HEK293 (cell line): ENCODE data around the gene STK32C.

ENCODE experiments used
- CTCF ChIA-PET: fragments of 350-600 bp; formaldehyde crosslinking; extraction: SDS; loops from one replicate; lab custom pipeline; 2021; ENCODE audit warnings: antibody characterized with exemption; lab: Yijun Ruan, JAX
- POLR2A ChIA-PET: fragments of 300-600 bp; formaldehyde crosslinking; extraction: SDS; loops from one replicate; lab custom pipeline; 2020; ENCODE audit warnings: antibody characterized with exemption, inconsistent platforms; lab: Yijun Ruan, JAX
- H3K27ac ChIP-seq: fragments of 200-500 bp; sonication (Bioruptor generic); 2 replicates; pipeline ENCODE4 v1.5.1; 2014; ENCODE audit warnings: low read depth, low read length, control low read depth, inconsistent platforms; ENCODE audit errors: extremely low read depth
- H3K36me3 ChIP-seq, 2 experiments: fragments of 200-500 bp in 1 of 2; sonication (Bioruptor generic) in 1 of 2; 1 replicate in 1 of 2; 2 replicates in 1 of 2; pipeline ENCODE4 v1.5.1; 2014 to 2017; ENCODE audit warnings: inconsistent platforms in 2 of 2, low read length in 2 of 2; ENCODE audit not compliant: control insufficient read depth in 2 of 2, insufficient read depth in 1 of 2
- H3K4me1 ChIP-seq: fragments of 200-500 bp; sonication (Bioruptor generic); 2 replicates; pipeline ENCODE4 v1.5.1; 2014; ENCODE audit warnings: mild to moderate bottlenecking, low read length, inconsistent platforms; ENCODE audit not compliant: control insufficient read depth, insufficient read depth
- H3K4me3 ChIP-seq: 2 replicates; pipeline ENCODE4 v1.5.1; 2011; ENCODE audit warnings: low read depth, mild to moderate bottlenecking, control low read depth, low read length, moderate library complexity
- H3K9me3 ChIP-seq: fragments of 200-500 bp; sonication (Bioruptor generic); 2 replicates; pipeline ENCODE4 v1.5.1; 2014; ENCODE audit warnings: low read depth, low read length, inconsistent platforms; ENCODE audit not compliant: control insufficient read depth, insufficient read depth
- HOXC10 ChIP-seq: sonication (generic); formaldehyde crosslinking; IDR thresholded peaks from 2 replicates; pipeline ENCODE4 v1.8.1; 2023; ENCODE audit warnings: mild to moderate bottlenecking, missing genetic modification reagents
- IKZF3 ChIP-seq: fragments of 450-650 bp; IDR thresholded peaks from 2 replicates; pipeline ENCODE4 v1.5.0; 2018; ENCODE audit warnings: missing biosample characterization, mild to moderate bottlenecking, missing genetic modification characterization, moderate library complexity
- KLF7 ChIP-seq: fragments of 450-650 bp; formaldehyde crosslinking; IDR thresholded peaks from 2 replicates; pipeline ENCODE4 v1.5.1; 2016; ENCODE audit warnings: missing biosample characterization, missing genetic modification characterization, borderline replicate concordance
- KLF8 ChIP-seq: fragments of 450-650 bp; formaldehyde crosslinking; IDR thresholded peaks from 2 replicates; pipeline ENCODE4 v1.5.1; 2016; ENCODE audit warnings: missing biosample characterization, missing genetic modification characterization
- KLF9 ChIP-seq: fragments of 450-650 bp; formaldehyde crosslinking; IDR thresholded peaks from 2 replicates; pipeline ENCODE4 v1.5.1; 2016; ENCODE audit warnings: missing biosample characterization, missing genetic modification characterization, low read depth
- SP3 ChIP-seq: fragments of 450-650 bp; formaldehyde crosslinking; IDR thresholded peaks from 2 replicates; pipeline ENCODE4 v1.5.1; 2016; ENCODE audit warnings: missing biosample characterization, missing genetic modification characterization
- ZBTB17 ChIP-seq: fragments of 450-650 bp; formaldehyde crosslinking; IDR thresholded peaks from 2 replicates; pipeline ENCODE4 v1.5.1; 2016; ENCODE audit warnings: missing biosample characterization, missing genetic modification characterization
- ZBTB48 ChIP-seq: fragments of 450-650 bp; formaldehyde crosslinking; IDR thresholded peaks from 2 replicates; pipeline ENCODE4 v1.5.1; 2016; ENCODE audit warnings: missing biosample characterization, missing genetic modification characterization
- ZBTB7A ChIP-seq: fragments of 450-650 bp; formaldehyde crosslinking; IDR thresholded peaks from 2 replicates; pipeline ENCODE4 v1.5.1; 2016; ENCODE audit warnings: low read depth, missing biosample characterization, missing genetic modification characterization
- ZFP3 ChIP-seq: fragments of 450-650 bp; formaldehyde crosslinking; IDR thresholded peaks from 2 replicates; pipeline ENCODE4 v1.5.1; 2016; ENCODE audit warnings: low read depth, missing biosample characterization, missing genetic modification characterization
- ZNF19 ChIP-seq: fragments of 450-650 bp; formaldehyde crosslinking; IDR thresholded peaks from 2 replicates; pipeline ENCODE4; 2016; ENCODE audit warnings: missing biosample characterization, missing genetic modification characterization, low read depth
- ZNF211 ChIP-seq: fragments of 450-650 bp; formaldehyde crosslinking; IDR thresholded peaks from 2 replicates; pipeline ENCODE4 v1.5.1; 2016; ENCODE audit warnings: low read depth, missing biosample characterization, missing genetic modification characterization
- ZNF302 ChIP-seq: fragments of 450-650 bp; formaldehyde crosslinking; IDR thresholded peaks from 2 replicates; pipeline ENCODE4 v1.5.1; 2016; ENCODE audit warnings: missing biosample characterization, missing genetic modification characterization, low read depth
- ZNF48 ChIP-seq: fragments of 450-650 bp; formaldehyde crosslinking; IDR thresholded peaks from 2 replicates; pipeline ENCODE4 v1.5.1; 2016; ENCODE audit warnings: missing biosample characterization, missing genetic modification characterization
- ZNF529 ChIP-seq: fragments of 450-650 bp; formaldehyde crosslinking; IDR thresholded peaks from 2 replicates; pipeline ENCODE4 v1.5.1; 2017; ENCODE audit warnings: missing genetic modification characterization, missing biosample characterization; ENCODE audit not compliant: insufficient replicate concordance
- ZNF544 ChIP-seq: fragments of 450-650 bp; formaldehyde crosslinking; IDR thresholded peaks from 2 replicates; pipeline ENCODE4 v1.5.0; 2017; ENCODE audit warnings: missing biosample characterization, missing genetic modification characterization
- ZNF600 ChIP-seq: fragments of 450-650 bp; formaldehyde crosslinking; IDR thresholded peaks from 2 replicates; pipeline ENCODE4 v1.5.1; 2016; ENCODE audit warnings: missing biosample characterization, missing genetic modification characterization
- ZNF660 ChIP-seq: fragments of 450-650 bp; IDR thresholded peaks from 2 replicates; pipeline ENCODE4 v1.5.1; 2018; ENCODE audit warnings: missing biosample characterization, mild to moderate bottlenecking, missing genetic modification characterization
- ZNF747 ChIP-seq: fragments of 450-650 bp; formaldehyde crosslinking; IDR thresholded peaks from 2 replicates; pipeline ENCODE4 v1.5.1; 2016; ENCODE audit warnings: missing biosample characterization, missing genetic modification characterization
- TF ChIP-seq, protein P1 (sequence below): fragments of 450-650 bp; formaldehyde crosslinking; IDR thresholded peaks from 2 replicates; pipeline ENCODE4 v1.5.1; 2016; ENCODE audit warnings: missing biosample characterization, missing genetic modification characterization
- TF ChIP-seq, protein P2 (sequence below): fragments of 450-650 bp; formaldehyde crosslinking; IDR thresholded peaks from 2 replicates; pipeline ENCODE4 v1.5.1; 2016; ENCODE audit warnings: missing biosample characterization, missing genetic modification characterization, borderline replicate concordance
- TF ChIP-seq, protein P3 (sequence below): fragments of 450-650 bp; formaldehyde crosslinking; IDR thresholded peaks from 2 replicates; pipeline ENCODE4 v1.5.1; 2017; ENCODE audit warnings: missing biosample characterization, missing genetic modification characterization
- TF ChIP-seq, protein P4 (sequence below): IDR thresholded peaks from 2 replicates; pipeline ENCODE4 v1.6.1; 2011; ENCODE audit warnings: mild to moderate bottlenecking, low read depth, low read length, borderline replicate concordance
- TF ChIP-seq, protein P5 (sequence below): fragments of 450-650 bp; formaldehyde crosslinking; IDR thresholded peaks from 2 replicates; pipeline ENCODE4 v1.5.1; 2016; ENCODE audit warnings: missing biosample characterization, missing genetic modification characterization
- TF ChIP-seq, protein P6 (sequence below): fragments of 450-650 bp; formaldehyde crosslinking; IDR thresholded peaks from 2 replicates; pipeline ENCODE4 v1.5.1; 2016; ENCODE audit warnings: missing biosample characterization, missing genetic modification characterization

Gene STK32C

DNA sequence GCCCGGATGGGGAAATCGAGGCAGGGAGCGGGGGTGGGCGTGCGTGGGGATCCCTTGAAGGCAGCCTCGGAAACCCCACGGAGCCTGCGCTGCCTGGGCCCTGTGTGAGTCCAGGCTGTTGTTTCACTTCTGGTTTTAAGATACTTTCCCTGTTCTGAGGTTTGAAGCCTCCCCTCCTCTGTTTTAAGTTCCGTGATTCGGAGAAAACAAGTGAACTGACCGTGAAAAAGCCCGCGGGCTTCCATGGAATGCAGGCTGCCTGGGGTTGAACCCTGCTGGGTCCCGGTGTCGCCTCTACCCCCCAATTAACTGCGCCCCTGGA, 24.6 kb upstream of the STK32C start (continued):
- TF ChIP-seq, protein P1, sequence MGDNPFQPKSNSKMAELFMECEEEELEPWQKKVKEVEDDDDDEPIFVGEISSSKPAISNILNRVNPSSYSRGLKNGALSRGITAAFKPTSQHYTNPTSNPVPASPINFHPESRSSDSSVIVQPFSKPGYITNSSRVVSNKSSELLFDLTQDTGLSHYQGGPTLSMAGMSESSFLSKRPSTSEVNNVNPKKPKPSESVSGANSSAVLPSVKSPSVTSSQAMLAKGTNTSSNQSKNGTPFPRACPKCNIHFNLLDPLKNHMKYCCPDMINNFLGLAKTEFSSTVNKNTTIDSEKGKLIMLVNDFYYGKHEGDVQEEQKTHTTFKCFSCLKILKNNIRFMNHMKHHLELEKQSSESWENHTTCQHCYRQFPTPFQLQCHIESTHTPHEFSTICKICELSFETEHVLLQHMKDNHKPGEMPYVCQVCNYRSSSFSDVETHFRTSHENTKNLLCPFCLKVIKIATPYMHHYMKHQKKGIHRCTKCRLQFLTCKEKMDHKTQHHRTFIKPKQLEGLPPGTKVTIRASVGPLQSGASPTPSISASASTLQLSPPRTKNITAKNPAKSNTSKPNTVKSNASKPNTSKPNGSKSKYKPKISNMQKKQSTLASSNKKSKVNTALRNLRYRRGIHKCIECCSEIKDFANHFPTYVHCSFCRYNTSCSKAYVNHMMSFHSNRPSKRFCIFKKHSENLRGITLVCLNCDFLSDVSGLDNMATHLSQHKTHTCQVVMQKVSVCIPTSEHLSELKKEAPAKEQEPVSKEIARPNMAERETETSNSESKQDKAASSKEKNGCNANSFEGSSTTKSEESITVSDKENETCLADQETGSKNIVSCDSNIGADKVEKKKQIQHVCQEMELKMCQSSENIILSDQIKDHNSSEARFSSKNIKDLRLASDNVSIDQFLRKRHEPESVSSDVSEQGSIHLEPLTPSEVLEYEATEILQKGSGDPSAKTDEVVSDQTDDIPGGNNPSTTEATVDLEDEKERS (tag by site-specific recombination) = no peak
- TF ChIP-seq ZFP3 (tag by site-specific recombination) (no peak), ZNF660 (tag by site-specific recombination) (no peak), ZBTB7A (0 out of 2 replicates have a peak, but pooled peaks have one; percentile 9), ZNF544 (tag by site-specific recombination) (no peak), ZNF747 (tag by site-specific recombination) (no peak), ZBTB17 (peak; percentile 3; the same call in 1 of the 2 replicates)
- TF ChIP-seq, protein P2, sequence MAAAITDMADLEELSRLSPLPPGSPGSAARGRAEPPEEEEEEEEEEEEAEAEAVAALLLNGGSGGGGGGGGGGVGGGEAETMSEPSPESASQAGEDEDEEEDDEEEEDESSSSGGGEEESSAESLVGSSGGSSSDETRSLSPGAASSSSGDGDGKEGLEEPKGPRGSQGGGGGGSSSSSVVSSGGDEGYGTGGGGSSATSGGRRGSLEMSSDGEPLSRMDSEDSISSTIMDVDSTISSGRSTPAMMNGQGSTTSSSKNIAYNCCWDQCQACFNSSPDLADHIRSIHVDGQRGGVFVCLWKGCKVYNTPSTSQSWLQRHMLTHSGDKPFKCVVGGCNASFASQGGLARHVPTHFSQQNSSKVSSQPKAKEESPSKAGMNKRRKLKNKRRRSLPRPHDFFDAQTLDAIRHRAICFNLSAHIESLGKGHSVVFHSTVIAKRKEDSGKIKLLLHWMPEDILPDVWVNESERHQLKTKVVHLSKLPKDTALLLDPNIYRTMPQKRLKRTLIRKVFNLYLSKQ (tag by site-specific recombination) = no peak

DNA sequence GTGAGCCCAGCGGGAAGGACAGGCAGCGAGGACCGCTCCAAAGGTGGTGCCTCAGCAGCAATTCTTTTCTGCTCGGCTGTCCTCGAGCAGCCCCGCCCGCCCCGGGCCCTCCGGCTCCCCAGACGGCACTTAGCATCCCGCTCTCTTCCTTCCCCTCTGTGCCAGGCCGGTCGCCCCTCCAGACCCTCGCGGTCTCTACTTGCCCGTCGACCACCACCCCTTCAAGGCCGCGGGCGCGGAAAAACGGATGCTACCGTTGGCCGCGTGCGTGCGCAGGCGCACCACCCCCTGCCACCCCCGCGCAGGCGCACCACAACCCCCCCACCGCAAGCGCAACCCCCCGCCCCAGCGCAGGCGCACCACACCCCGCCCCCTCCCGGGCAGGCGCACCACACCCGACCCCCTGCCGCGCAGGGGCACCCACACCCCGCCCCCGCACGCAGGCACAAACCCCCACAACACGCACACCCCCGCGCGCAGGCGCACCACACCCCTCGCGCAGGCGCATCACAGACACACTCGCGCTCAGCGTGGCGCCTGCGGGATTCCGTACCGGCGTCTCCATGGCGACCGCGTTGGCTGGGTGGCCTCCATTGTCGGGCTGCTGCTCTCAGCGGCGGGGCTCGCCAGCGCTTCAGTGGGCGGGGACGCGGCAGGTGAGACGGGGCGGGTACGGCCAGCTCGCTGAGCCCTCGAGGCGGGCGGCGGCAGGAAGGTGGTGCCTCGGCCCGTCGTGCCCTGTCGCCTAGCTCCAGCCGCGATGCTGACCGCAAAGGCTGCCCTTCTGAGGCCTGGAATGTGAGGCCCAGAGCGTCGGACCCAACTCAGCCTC, 24.1 kb upstream of the STK32C start, which contains the start of gene LRRC27:
TSS of gene LRRC27 (plus strand) at position 593 of the 832 bp plus-strand sequence. CDS start 1,332 bp downstream, outside the sequence.
- Histone ChIP-seq H3K4me3 (peak within 1 kb of the TSS; percentile 70), H3K4me1 (peaks cover 18% of the 10 kb centered on the region), H3K36me3 (peaks cover 0 to 4% of the 10 kb centered on the region in 2 experiments; a peak in 1 of 3 replicates), H3K9me3 (no peaks in the 10 kb centered on the region), H3K27ac (peak within 1 kb of the TSS; percentile 80; the same call in 1 of the 2 replicates)
- ChIA-PET CTCF (no interaction called here), POLR2A (interaction anchor here (0.9 to 1.2 kb wide), 2 partner anchors 24 to 28 kb away, joined by 3 to 5 read pairs; partner anchors contain the start of gene STK32C)
- no peak for TF ChIP-seq ZNF302 (tag by site-specific recombination)
- TF ChIP-seq, protein P3, sequence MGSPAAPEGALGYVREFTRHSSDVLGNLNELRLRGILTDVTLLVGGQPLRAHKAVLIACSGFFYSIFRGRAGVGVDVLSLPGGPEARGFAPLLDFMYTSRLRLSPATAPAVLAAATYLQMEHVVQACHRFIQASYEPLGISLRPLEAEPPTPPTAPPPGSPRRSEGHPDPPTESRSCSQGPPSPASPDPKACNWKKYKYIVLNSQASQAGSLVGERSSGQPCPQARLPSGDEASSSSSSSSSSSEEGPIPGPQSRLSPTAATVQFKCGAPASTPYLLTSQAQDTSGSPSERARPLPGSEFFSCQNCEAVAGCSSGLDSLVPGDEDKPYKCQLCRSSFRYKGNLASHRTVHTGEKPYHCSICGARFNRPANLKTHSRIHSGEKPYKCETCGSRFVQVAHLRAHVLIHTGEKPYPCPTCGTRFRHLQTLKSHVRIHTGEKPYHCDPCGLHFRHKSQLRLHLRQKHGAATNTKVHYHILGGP (tag by site-specific recombination) = no peak
- TF ChIP-seq IKZF3 (tag by site-specific recombination) = no peak
- no peak for TF ChIP-seq ZNF747 (tag by site-specific recombination)
- peak; percentile 88 for TF ChIP-seq KLF8 (tag by site-specific recombination)
- TF ChIP-seq, protein P4, sequence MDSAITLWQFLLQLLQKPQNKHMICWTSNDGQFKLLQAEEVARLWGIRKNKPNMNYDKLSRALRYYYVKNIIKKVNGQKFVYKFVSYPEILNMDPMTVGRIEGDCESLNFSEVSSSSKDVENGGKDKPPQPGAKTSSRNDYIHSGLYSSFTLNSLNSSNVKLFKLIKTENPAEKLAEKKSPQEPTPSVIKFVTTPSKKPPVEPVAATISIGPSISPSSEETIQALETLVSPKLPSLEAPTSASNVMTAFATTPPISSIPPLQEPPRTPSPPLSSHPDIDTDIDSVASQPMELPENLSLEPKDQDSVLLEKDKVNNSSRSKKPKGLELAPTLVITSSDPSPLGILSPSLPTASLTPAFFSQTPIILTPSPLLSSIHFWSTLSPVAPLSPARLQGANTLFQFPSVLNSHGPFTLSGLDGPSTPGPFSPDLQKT = no peak
- no peak for TF ChIP-seq HOXC10
- TF ChIP-seq KLF7 (tag by site-specific recombination) = peak; percentile 54; the same call in 1 of the 2 replicates
- peak; percentile 95 for TF ChIP-seq KLF9
- TF ChIP-seq, protein P5, sequence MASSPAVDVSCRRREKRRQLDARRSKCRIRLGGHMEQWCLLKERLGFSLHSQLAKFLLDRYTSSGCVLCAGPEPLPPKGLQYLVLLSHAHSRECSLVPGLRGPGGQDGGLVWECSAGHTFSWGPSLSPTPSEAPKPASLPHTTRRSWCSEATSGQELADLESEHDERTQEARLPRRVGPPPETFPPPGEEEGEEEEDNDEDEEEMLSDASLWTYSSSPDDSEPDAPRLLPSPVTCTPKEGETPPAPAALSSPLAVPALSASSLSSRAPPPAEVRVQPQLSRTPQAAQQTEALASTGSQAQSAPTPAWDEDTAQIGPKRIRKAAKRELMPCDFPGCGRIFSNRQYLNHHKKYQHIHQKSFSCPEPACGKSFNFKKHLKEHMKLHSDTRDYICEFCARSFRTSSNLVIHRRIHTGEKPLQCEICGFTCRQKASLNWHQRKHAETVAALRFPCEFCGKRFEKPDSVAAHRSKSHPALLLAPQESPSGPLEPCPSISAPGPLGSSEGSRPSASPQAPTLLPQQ = peak; percentile 30
- TF ChIP-seq ZNF211 (tag by site-specific recombination) = no peak
- no peak for TF ChIP-seq ZNF529 (tag by site-specific recombination)
- peak; percentile 89 for TF ChIP-seq ZNF600 (tag by site-specific recombination)
- peak; percentile 66; the same call in 1 of the 2 replicates for TF ChIP-seq ZBTB48 (tag by site-specific recombination)
- no peak for TF ChIP-seq ZNF19 (tag by site-specific recombination)
- TF ChIP-seq SP3 (tag by site-specific recombination) = peak; percentile 92
- TF ChIP-seq, protein P6, sequence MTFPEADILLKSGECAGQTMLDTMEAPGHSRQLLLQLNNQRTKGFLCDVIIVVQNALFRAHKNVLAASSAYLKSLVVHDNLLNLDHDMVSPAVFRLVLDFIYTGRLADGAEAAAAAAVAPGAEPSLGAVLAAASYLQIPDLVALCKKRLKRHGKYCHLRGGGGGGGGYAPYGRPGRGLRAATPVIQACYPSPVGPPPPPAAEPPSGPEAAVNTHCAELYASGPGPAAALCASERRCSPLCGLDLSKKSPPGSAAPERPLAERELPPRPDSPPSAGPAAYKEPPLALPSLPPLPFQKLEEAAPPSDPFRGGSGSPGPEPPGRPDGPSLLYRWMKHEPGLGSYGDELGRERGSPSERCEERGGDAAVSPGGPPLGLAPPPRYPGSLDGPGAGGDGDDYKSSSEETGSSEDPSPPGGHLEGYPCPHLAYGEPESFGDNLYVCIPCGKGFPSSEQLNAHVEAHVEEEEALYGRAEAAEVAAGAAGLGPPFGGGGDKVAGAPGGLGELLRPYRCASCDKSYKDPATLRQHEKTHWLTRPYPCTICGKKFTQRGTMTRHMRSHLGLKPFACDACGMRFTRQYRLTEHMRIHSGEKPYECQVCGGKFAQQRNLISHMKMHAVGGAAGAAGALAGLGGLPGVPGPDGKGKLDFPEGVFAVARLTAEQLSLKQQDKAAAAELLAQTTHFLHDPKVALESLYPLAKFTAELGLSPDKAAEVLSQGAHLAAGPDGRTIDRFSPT (tag by site-specific recombination) = peak; percentile 98
- no peak for TF ChIP-seq ZNF48 (tag by site-specific recombination)
